Left colon (tissue), 2 donors: ENCODE data around the gene GNE. TPM values are rescaled to one million over a fixed set of nuclear protein-coding genes. Genes with fewer than 3 reads are reported as not detected.
A peak's percentile ranks its signal among the peaks of the same experiment; 100 is the strongest.
"Not testable (repeated sequence)": the region's sequence is repeated elsewhere in the genome, so short reads cannot be mapped to it uniquely, and the experiment has no call there.

ENCODE experiments used
- ATAC-seq: fragments of 200-7000 bp; cut with Tn5 transposase; one replicate; pipeline ENCODE4 v1.9.1; 2020; ENCODE audit warnings: mild to moderate bottlenecking, moderate library complexity
- DNase-seq, 2 donors: peaks; one replicate each; pipeline ENCODE4 v3.0.0-alpha.2; 2020
- intact Hi-C, 2 donors: fragments of 100-400 bp; cut with DNase I in 1 of 2; cut with micrococcal nuclease in 1 of 2; formaldehyde crosslinking; loops; one replicate each; pipeline versions ENCODE4 v1.11.2 to v1.14.0; 2022; cut with DNase I, micrococcal nuclease
- total RNA-seq, 2 donors: library from RNA; stranded (reverse); fragmentation: NEBNext Ultra II Directional; extraction: Animal tissue kit (Norgen Biotek cat#: 25700); gene quantifications; one replicate each; pipeline ENCODE4 v1.2.1, GENCODE V29; 2021
- donor health status: DM: no; HTN: no; CAD: no.
- donor health status: DM: yes; HTN: yes; CAD: no.

Gene GNE
- total RNA-seq, 2 donors from 2014 or later = 94.0 to 196 TPM

- intact Hi-C loops = no loop called here
- ATAC-seq = no peak
- no peak for DNase-seq
Observed at GRCh38 chr9:36187414-36187813, 70.8 kb downstream of the GNE start.

DNA sequence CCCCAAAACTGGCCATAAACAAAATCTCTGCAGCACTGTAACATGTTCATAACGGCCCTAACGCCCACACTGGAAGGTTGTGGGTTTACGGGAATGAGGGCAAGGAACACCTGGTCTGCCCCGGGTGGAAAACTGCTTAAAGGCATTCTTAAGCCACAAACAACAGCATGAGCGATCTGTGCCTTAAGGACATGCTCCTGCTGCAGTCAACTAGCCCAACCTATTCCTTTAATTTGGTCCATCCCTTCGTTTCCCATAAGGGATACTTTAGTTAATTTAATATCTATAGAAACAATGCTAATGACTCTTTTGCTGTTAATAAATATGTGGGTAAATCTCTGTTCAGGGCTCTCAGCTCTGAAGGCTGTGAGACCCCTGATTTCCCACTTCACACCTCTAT is 78.0 kb downstream of the GNE start:
- ATAC-seq, DNase-seq, intact Hi-C loops: not testable (repeated sequence)

DNA sequence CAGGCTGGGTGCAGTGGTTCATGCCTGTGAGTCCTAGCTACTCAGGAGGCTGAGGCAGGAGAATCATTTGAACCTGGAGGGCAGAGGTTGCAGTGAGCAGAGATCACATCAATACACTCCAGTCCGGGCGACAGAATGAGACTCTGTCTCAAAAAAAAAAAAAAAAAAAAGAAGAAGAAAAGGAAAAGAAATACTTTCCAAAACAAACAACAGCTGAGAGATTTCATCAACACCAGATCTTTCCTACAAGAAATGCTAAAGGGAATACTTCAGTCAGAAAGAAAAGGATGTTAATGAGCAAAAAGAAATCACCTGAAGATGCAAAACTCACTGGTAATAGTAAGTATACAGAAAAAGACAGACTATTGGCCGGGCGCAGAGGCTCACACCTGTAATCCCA is 80.7 kb downstream of the GNE start:
- DNase-seq (no peak), ATAC-seq (no peak)
- intact Hi-C loops = no loop called here

DNA sequence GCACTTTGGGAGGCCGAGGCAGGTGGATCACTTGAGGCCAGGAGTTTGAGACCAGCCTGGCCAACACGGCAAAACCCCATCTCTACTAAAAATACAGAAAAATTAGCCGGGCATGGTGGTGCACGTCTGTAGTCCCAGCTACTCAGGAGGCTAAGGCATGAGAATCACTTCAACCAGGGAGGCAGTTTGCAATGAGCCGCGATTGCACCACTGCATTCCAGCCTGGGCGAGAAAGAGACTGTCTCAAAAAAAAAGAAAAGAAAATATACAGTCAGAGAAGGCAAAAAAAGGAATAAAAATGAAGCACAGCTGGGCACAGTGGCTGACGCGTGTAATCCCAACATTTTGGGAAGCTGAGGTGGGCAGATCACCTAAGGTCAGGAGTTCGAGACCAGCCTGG is 81.8 kb downstream of the GNE start:
- DNase-seq, ATAC-seq, intact Hi-C loops: not testable (repeated sequence)

DNA sequence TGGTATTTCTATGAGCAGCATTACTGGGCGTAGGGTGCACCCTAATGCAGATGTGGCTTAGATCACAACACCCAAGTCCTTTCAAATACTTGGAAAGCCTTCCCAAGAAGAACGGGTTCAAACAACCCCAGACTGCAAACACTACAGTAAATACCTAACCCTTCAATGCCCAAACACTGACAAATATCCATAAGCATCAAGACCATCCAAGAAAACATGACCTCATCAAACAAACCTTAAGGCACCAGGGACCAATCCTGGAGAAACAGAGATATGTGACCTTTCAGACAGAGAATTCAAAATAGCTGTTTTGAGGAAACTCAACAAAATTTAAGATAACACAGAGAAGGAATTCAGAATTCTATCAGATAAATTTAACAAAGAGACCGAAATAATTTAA is 83.0 kb downstream of the GNE start:
- DNase-seq, ATAC-seq, intact Hi-C loops: not testable (repeated sequence)

GRCh38 chr9:36174731-36175130 is 83.5 kb downstream of the GNE start:
- no peak for ATAC-seq
- intact Hi-C loops = no loop called here
- no peak for DNase-seq

DNA sequence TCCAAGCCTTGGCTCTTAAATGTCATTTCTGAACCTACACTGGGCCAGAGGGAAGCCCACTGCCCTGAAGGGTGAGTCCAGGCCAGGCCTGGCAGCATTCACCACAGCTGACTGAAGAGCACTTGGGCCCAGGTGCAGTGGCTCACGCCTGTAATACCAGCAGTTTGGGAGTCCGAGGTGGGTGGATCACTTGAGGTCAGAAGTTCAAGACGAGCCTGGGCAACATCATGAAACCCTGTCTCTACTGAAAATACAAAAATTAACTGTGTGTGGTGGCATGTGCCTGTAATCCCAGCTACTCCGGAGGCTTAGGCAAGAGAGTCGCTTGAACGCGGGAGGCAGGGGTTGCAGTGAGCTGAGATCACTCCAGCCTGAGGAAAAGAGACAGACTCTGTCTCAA is 84.0 kb downstream of the GNE start:
- ATAC-seq = no peak
- intact Hi-C loops = no loop called here
- DNase-seq = no peak

DNA sequence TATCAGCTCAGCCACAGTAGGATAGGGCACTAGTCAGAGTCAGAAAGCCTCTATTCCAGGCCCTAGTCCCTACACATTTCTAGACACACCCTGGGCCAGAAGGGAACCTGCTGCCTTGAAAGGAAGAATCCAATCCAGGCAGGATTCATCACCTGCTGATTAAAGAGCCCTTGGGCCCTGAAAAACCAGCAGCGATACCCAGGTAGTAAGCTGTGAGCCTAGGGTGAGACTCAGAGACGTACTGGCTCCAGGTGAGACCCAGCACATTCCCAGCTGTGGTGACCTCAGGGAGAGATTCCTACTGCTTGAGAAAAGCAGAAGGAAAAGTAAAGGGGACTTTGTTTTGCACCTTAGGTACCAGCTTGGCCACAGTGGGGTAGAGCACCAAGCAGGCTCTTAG is 84.4 kb downstream of the GNE start:
- ATAC-seq = no peak
- DNase-seq = no peak
- intact Hi-C loops = no loop called here

- intact Hi-C loops = no loop called here
- no peak for DNase-seq
- ATAC-seq = no peak
Observed at GRCh38 chr9:36170531-36170930, 87.7 kb downstream of the GNE start.

DNA sequence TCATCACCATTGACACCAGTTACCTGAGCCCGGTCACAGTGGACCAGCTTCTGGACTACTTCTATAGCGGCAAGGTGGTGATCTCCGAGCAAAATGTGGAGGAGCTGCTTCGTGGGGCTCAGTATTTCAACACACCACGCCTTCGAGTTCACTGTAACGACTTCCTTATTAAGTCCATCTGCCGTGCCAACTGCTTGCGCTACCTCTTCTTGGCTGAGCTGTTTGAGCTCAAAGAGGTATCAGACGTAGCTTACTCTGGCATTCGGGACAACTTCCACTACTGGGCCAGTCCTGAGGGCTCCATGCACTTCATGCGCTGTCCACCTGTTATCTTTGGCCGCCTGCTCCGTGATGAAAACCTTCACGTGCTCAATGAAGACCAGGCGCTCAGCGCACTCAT is 88.5 kb downstream of the GNE start:
- intact Hi-C loops = no loop called here
- DNase-seq (no peak), ATAC-seq (no peak)

DNA sequence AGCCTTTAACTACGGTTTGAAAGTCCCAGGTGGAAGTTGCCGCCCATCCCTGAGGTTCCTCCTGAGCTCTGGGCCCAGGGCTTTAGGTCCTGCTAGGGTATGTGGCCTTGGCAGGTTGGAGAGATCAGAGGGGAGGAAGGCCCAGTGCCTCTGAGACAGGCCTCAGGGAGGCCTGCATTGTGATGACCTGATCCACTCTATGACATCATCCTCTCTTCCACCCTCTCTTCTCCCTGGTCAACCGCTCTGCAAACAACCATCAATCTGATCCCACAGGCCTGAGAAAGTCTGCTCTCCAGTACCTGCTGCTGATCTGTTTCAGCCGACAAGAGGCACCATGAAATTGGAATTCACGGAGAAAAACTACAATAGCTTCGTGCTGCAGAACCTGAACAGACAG is 89.1 kb downstream of the GNE start, which contains the start of gene CCIN:
Gene CCIN (plus strand): TSS at position 223 of the 400 bp plus-strand sequence. CDS start 115 bp downstream, at position 338.
- DNase-seq (no peak), ATAC-seq (no peak)
- intact Hi-C loops = no loop called here

- ATAC-seq = peak; percentile 96
- DNase-seq = peak; percentile 63 to 86
- intact Hi-C loops = loop anchor here in 1 of 2 donors (1.0 kb wide), 1 partner anchor 63 kb away; no protein-coding TSS in a partner anchor
Observed at GRCh38 chr9:36166168-36166927, 91.9 kb downstream of the GNE start.

GRCh38 chr9:36165826-36166167 is 92.5 kb downstream of the GNE start:
- DNase-seq (no peak), ATAC-seq (no peak)
- intact Hi-C loops = loop anchor here in 1 of 2 donors (1.0 kb wide), 1 partner anchor 62 kb away; no protein-coding TSS in a partner anchor

DNA sequence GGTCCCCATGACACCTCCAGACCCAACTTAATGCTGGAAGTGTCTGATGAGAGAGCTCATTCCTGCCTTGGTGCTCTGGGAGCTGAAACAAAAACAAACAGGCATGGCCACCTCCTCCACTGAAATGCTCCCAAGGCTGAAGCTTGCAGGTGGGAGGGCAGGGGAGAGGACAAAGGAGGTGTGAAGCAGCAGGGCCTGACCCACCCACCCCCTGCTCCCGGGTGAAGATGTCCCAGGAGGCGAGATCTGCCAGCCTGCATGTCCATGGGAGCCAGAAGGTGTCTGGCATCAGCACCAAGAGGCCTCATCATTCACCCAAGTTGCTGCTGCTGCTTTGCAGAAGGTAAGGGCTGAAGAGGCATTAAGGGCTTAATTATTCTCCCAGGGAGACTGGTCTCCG is 93.3 kb downstream of the GNE start:
- ATAC-seq (no peak), DNase-seq (no peak)

More for the DNA sequence above, 93.3 kb downstream of the GNE start:
- intact Hi-C loops = no loop called here

Other genes with a start within 250 kb of the GNE start
- 1 to 10 TPM; 2.9 to 4.7 TPM for gene RECK, start 221.5 kb downstream of the GNE start, total RNA-seq
- 10 to 100 TPM; 26.0 to 33.3 TPM for gene GLIPR2, start 121.7 kb downstream of the GNE start, total RNA-seq
- under 1 TPM in 1 of 2 donors, not detected in 1; 0.25 TPM for gene CCIN, start 89.1 kb downstream of the GNE start, total RNA-seq
- 100 to 1,000 TPM; 200 to 205 TPM for gene CLTA, start 67.5 kb downstream of the GNE start, total RNA-seq
- gene RNF38, start 141.8 kb upstream of the GNE start, total RNA-seq = 10 to 100 TPM; 31.0 to 40.5 TPM